ENCODE data around the gene POLR1B.
"Not testable (repeated sequence)": the region's sequence is repeated elsewhere in the genome, so short reads cannot be mapped to it uniquely, and the experiment has no call there.

POLR1B gene

GRCh38 chr2:112542123-112542983, at the start of gene POLR1B:
Gene POLR1B (plus strand): TSS chr2:112542465. CDS start chr2:112542495, 30 bp downstream.
- in situ Hi-C loops (cut with HindIII; ENCODE audit: low sequenced_read_pairs): no loop called here

DNA sequence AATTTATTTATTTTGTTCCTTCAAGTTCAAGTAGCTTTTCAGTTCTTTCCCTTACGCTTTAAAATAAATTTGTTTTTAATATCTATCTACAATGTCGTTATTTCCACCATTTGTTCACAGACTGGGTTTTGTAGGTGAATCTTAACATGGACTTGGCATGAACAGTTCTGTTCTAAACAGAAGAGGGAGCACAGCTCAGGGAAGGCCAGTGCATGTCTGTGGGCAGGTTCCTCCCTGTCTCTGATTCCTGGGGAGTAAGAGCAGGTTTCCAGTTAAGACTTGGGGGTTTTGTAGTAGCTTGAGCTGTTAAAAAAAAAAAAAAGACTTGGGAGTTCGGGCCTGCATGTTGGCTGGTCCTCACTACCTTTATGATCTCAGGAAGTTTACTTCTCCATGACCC, 49.2 kb upstream of the POLR1B start:
- in situ Hi-C loops (cut with HindIII; ENCODE audit: low sequenced_read_pairs): no loop called here

GRCh38 chr2:112493858-112494648, 48.2 kb upstream of the POLR1B start:
- in situ Hi-C loops (cut with HindIII; ENCODE audit: low sequenced_read_pairs): no loop called here

DNA sequence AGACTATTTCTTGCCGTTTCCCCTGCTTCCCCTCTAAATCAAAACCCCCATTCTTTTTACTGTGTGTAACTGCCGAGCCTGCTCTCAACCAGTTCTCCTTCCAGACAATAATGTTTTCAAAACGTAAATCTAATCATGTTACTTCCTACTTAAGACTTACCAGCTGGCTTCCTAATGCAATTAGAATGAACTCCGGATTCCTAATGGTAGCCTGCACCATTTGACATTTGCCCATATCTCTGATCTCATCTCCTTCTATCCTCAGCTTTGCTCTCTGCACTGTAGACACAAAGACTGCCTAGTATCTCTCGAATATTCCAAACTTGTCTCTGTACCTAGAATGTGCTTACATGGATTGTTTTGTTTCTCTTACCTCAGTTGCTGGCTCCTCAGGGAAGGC, 47.4 kb upstream of the POLR1B start:
- in situ Hi-C loops (cut with HindIII; ENCODE audit: low sequenced_read_pairs): no loop called here

GRCh38 chr2:112495878-112496277, 46.4 kb upstream of the POLR1B start:
- in situ Hi-C loops (cut with HindIII; ENCODE audit: low sequenced_read_pairs): not testable (repeated sequence)

DNA sequence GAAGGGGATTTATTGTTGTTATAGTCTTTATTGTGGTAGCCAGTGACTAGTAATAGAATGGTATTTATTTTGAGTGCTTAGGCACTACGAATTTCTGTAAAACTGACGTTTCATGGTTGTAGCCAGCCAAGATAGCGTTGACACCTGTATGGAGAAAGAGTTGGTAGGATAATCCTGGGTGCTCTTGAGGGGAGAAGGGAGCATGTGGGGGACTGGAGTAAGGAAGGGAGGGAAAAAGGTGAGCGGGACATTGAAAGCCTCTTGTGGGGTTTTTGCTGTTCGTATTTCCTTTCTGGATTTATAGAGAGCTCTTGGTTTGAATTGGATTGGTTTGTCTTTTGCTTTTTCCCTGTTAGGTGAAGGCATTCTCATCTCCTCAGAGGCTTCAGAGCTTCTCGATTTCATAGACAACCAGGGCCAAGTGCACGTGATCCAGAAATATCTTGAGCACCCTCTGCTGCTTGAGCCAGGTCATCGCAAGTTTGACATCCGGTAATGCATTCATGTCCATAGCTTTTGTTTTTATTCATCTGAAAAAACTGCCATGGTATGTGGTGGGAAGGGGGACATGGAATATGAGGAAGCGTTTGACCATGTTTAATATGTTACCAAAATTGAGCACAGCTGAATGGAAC, 41.3 kb upstream of the POLR1B start:
- in situ Hi-C loops (cut with HindIII; ENCODE audit: low sequenced_read_pairs): not testable (repeated sequence)

- in situ Hi-C loops (cut with HindIII; ENCODE audit: low sequenced_read_pairs): not testable (repeated sequence)
Measured at GRCh38 chr2:112509239-112509998, 32.8 kb upstream of the POLR1B start.

DNA sequence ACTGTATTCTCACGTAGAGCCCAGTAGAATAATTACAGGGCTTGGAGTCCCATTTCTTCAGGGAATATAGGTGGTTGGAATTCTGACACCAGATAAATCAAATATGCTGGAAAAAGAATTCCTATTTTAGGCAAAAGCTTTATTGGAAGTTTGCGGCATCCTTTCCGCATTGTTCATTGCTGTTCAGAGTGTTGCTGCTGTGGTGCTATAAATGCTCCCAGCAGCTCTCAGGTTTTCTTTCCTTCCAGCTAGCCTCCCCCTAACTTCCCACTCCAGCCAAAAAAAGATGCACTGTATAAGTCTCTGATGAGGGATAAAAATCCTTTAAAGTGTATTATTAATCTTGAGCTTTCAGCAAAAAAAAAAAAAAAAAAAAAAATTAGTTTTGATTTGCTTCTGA, 25.5 kb upstream of the POLR1B start:
- in situ Hi-C loops (cut with HindIII; ENCODE audit: low sequenced_read_pairs): no loop called here

DNA sequence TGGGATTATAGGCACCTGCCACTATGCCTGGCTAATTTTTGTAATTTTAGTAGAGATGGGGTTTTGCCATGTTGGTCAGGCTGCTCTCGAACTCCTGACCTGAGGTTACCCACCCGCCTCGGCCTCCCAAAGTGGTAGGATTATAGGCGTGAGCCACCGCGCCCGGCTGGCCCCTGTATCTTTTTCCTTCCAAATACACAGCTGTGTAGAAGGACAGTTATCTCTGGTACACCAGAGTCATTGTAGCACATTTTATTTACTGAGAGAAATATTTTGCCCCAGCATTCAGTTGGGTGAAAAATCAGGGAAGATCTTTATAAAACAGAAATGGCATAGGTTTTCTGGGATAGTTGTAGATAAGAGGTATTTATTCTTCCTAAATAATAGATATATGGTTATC, 23.5 kb upstream of the POLR1B start:
- in situ Hi-C loops (cut with HindIII; ENCODE audit: low sequenced_read_pairs): no loop called here

- in situ Hi-C loops (cut with HindIII; ENCODE audit: low sequenced_read_pairs): no loop called here
Measured at GRCh38 chr2:112519506-112519905, 22.8 kb upstream of the POLR1B start.

- in situ Hi-C loops (cut with HindIII; ENCODE audit: low sequenced_read_pairs): no loop called here
Measured at GRCh38 chr2:112520234-112520783, 22.0 kb upstream of the POLR1B start.

DNA sequence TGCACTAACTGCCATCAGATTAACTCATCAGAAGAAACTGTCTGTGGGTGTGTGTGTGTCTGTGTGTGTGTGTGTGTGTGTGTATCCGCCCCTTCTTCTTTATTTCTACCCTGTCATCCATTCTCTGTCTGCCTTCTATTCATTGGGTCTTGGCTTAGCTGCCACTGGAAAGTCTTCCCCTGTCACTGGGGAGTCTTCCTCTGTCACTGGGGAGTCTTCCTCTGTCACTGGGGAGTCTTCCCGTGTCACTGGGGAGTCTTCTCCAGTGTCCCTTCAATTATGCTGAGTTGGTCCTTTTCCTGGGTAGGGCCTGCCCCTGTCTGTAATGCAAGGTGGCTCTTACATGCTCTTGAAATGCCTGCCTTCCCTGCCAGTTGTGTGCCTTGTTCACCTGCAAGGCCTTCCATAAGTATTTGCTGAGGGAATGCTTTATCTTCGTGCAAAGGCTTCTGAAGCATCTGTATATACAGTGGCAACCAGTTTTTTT, 18.9 kb upstream of the POLR1B start:
- in situ Hi-C loops (cut with HindIII; ENCODE audit: low sequenced_read_pairs): no loop called here

- in situ Hi-C loops (cut with HindIII; ENCODE audit: low sequenced_read_pairs): not testable (repeated sequence)
Measured at GRCh38 chr2:112524276-112524675, 18.0 kb upstream of the POLR1B start.

- in situ Hi-C loops (cut with HindIII; ENCODE audit: low sequenced_read_pairs): no loop called here
Measured at GRCh38 chr2:112528541-112528940, 13.7 kb upstream of the POLR1B start.

DNA sequence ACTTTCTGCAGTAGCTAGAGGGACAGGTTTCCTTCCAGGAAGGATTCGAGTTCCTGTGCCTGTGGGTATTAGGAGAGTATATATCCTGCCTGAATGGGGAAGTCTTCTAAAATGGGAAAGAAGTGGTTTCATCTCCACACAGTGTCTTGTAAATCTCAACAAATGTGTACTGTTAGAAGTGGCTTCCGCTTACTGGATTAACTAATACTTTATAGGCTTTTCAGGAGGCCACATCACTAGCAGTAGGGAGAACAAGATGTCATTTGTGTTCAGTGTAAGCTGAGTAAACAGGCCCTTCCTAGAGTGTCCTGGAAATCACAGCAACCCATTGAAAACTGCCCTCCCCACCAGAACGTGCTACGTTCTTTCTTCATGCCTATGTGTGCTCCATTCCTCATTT, 12.5 kb upstream of the POLR1B start:
- in situ Hi-C loops (cut with HindIII; ENCODE audit: low sequenced_read_pairs): loop anchor here (5.0 kb wide), 1 partner anchor 48 kb away; no protein-coding TSS in a partner anchor

- in situ Hi-C loops (cut with HindIII; ENCODE audit: low sequenced_read_pairs): loop anchor here (5.0 kb wide), 1 partner anchor 47 kb away; no protein-coding TSS in a partner anchor
Measured at GRCh38 chr2:112530728-112531127, 11.5 kb upstream of the POLR1B start.

DNA sequence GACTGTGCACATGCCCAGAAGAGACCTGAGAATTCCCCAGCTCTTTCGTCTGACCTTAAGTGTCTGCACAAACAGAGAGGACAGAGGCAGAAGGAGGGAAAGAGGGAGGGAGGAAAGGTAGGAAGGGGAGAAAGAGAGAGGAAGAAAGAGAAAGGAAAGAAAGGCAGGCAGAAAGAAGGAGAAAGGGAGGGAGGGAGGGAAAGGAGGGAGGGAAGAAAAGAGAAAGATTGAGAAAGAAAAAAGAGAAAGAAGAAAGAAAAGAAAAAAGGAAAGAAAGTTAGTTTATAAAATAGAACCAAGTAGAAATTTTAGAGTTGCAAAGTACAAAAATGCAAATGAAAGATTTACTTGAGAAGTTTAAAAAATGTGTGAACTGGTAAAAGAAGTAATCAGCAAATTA, 7.4 kb upstream of the POLR1B start:
- in situ Hi-C loops (cut with HindIII; ENCODE audit: low sequenced_read_pairs): loop anchor here (5.0 kb wide), 1 partner anchor 42 kb away; no protein-coding TSS in a partner anchor

DNA sequence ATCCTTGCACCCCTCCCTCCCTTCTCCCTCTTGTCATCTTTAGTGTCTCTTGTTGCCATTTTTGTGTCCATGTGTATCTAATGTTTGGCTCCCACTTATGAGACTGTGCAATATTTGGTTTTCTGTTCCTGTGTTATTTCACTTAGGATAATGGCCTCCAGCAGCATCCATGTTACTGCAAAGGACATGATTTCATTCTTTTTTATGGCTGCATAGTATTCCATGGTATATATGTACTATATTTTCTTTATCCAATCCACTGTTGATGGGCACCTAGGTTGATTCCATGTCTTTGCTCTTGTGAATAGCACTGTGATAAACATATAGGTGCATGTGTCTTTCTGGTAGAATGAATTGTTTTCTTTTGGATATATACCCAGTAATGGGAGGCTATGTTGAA, 5.6 kb upstream of the POLR1B start:
- in situ Hi-C loops (cut with HindIII; ENCODE audit: low sequenced_read_pairs): not testable (repeated sequence)

GRCh38 chr2:112539306-112539705, 3.0 kb upstream of the POLR1B start:
- in situ Hi-C loops (cut with HindIII; ENCODE audit: low sequenced_read_pairs): no loop called here

- in situ Hi-C loops (cut with HindIII; ENCODE audit: low sequenced_read_pairs): no loop called here
Measured at GRCh38 chr2:112540906-112541305, 1.4 kb upstream of the POLR1B start.

Measured in endothelial cell of hepatic sinusoid (primary cell).